ENCODE measurements around the gene TTC22.
A peak's percentile ranks its signal among the peaks of the same experiment; 100 is the strongest.
"Not testable (repeated sequence)": the region's sequence is repeated elsewhere in the genome, so short reads cannot be mapped to it uniquely, and the experiment has no call there.

The TTC22 gene

DNA sequence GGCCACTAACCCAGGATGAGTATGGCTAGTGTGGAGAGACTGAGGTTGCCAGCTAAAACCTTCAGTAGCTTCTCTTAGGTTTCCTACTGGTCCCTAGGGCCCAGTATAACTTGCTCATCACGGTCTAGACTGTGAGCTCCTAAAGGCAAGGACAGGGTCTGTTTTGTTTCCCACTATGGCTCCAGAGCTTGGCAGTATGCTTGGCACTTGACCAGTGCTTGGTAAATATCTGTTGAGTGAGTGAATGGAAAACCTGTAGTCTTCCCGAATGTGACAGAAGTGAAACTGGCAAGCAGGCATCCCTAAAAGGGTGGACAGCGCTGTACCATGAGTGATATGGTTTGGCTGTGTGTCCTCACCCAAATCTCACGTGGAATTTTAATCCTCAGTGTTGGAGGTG lies 23.7 kb downstream of the TTC22 start:
- Histone ChIP-seq H3K9ac (ENCODE audit: low read depth, low read length, poor library complexity, severe bottlenecking) (no peak overlapping the region), H3K4me2 (ENCODE audit: low read depth, low read length, poor library complexity, severe bottlenecking) (no peak overlapping the region), H3K4me1 (ENCODE audit: insufficient read depth, low read length, poor library complexity, severe bottlenecking) (no peaks in the 10 kb centered on the region), H3K4me3 (ENCODE audit: low read length, poor library complexity, severe bottlenecking) (no peak overlapping the region), H3K9me2 (replicated peaks; ENCODE audit: low read depth, low read length) (no peaks in the 10 kb centered on the region), H3F3A (ENCODE audit: low read depth) (no peaks in the 10 kb centered on the region), H3K36me3 (ENCODE audit: insufficient read depth, low read length) (no peaks in the 10 kb centered on the region), H3K9me3 (ENCODE audit: insufficient read depth, low read depth, low read length) (no peaks in the 10 kb centered on the region), H2AFZ (ENCODE audit: low read length) (no peak overlapping the region), H3K27me3 (ENCODE audit: insufficient read depth, low read length, poor library complexity, severe bottlenecking) (no peaks in the 10 kb centered on the region), H3K79me2 (ENCODE audit: insufficient read depth, low read length) (no peaks in the 10 kb centered on the region), H4K20me1 (ENCODE audit: insufficient read depth, low read length, poor library complexity, severe bottlenecking) (no peaks in the 10 kb centered on the region)
- TF ChIP-seq, protein P1, sequence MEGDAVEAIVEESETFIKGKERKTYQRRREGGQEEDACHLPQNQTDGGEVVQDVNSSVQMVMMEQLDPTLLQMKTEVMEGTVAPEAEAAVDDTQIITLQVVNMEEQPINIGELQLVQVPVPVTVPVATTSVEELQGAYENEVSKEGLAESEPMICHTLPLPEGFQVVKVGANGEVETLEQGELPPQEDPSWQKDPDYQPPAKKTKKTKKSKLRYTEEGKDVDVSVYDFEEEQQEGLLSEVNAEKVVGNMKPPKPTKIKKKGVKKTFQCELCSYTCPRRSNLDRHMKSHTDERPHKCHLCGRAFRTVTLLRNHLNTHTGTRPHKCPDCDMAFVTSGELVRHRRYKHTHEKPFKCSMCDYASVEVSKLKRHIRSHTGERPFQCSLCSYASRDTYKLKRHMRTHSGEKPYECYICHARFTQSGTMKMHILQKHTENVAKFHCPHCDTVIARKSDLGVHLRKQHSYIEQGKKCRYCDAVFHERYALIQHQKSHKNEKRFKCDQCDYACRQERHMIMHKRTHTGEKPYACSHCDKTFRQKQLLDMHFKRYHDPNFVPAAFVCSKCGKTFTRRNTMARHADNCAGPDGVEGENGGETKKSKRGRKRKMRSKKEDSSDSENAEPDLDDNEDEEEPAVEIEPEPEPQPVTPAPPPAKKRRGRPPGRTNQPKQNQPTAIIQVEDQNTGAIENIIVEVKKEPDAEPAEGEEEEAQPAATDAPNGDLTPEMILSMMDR (conservative IDR thresholded peaks at IDR 0.05; ENCODE audit: low read length), result no peak
- TF ChIP-seq EZH2phosphoT487 (IDR thresholded peaks at IDR 0.05; ENCODE audit: borderline replicate concordance), result no peak

DNA sequence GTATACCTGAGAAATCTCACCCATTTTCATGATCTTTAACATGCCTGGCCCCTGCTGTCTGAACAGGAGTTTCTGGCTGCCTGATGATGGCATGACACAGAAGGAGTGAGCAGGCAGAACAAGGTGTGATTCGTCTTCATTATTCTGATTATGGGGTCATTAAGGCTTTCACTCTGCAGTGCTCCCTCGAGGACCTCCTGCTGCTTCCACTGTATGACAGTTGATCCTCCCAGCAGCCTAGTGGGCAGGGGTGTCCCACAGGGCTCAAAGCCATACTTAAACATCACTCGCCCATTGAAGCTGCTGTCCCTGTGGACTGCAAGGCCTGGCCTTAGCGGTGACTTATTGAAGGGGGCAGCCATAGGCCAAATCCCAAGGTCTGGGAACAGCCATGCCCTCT lies 24.1 kb downstream of the TTC22 start:
- no peaks in the 10 kb centered on the region for H4K20me1 ChIP-seq (ENCODE audit: insufficient read depth, low read length, poor library complexity, severe bottlenecking)
- TF ChIP-seq, protein P1 (conservative IDR thresholded peaks at IDR 0.05; ENCODE audit: low read length), result no peak
- no peak for TF ChIP-seq EZH2phosphoT487 (IDR thresholded peaks at IDR 0.05; ENCODE audit: borderline replicate concordance)
- H3K9ac ChIP-seq (ENCODE audit: low read depth, low read length, poor library complexity, severe bottlenecking), result no peak overlapping the region
- H3K36me3 ChIP-seq (ENCODE audit: insufficient read depth, low read length), result no peaks in the 10 kb centered on the region
- H3K79me2 ChIP-seq (ENCODE audit: insufficient read depth, low read length), result no peaks in the 10 kb centered on the region
- H2AFZ ChIP-seq (ENCODE audit: low read length), result no peak overlapping the region
- no peak overlapping the region for H3K4me2 ChIP-seq (ENCODE audit: low read depth, low read length, poor library complexity, severe bottlenecking)
- H3K9me2 ChIP-seq (replicated peaks; ENCODE audit: low read depth, low read length), result no peaks in the 10 kb centered on the region
- no peaks in the 10 kb centered on the region for H3K9me3 ChIP-seq (ENCODE audit: insufficient read depth, low read depth, low read length)
- no peak overlapping the region for H3K4me3 ChIP-seq (ENCODE audit: low read length, poor library complexity, severe bottlenecking)
- no peaks in the 10 kb centered on the region for H3K4me1 ChIP-seq (ENCODE audit: insufficient read depth, low read length, poor library complexity, severe bottlenecking)
- H3K27me3 ChIP-seq (ENCODE audit: insufficient read depth, low read length, poor library complexity, severe bottlenecking), result no peaks in the 10 kb centered on the region
- H3F3A ChIP-seq (ENCODE audit: low read depth), result no peaks in the 10 kb centered on the region

DNA sequence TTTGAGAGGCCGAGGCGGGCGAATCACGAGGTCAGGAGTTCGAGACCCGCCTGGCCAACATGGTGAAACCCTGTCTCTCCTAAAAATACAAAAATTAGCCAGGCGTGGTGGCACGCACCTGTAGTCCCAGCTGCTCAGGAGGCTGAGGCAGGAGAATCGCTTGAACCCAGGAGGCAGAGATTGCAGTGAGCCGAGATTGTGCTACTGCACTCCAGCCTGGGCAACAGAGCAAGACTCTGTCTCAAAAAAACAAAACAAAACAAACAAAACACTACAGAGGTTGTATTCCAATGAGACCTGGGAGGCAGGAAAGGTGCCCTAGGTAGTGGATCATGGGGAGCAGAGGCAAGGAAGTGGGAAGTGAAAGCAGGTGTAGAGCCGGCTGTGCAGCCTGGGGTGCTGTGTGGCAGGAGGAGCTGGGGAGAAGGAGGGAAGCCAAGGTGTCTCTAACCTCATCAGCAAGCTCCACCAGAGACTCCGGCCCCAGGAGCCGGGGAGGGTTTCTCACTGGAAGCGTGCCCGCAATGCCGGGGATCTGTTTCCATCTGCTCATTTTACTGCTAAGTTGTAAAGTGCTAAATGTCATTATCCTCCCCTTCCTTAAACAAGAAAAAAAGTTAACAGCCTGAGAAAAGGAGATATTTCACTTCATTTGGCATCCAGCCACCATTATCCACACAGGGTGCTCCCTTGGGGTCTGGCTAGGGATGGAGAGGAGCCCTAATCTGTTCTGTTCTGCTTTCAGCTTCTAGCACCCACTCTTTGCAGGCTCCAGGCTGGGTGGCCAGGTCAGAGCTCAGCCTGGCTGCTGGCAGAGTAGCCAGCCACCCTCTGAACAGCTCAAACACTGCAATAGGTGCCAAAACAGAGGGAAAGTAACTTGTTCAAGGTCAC lies 25.0 kb downstream of the TTC22 start:
- not testable (repeated sequence) for H3K4me1 ChIP-seq (ENCODE audit: insufficient read depth, low read length, poor library complexity, severe bottlenecking); H3K9me2 ChIP-seq (replicated peaks; ENCODE audit: low read depth, low read length); H3K36me3 ChIP-seq (ENCODE audit: insufficient read depth, low read length); H3K9ac ChIP-seq (ENCODE audit: low read depth, low read length, poor library complexity, severe bottlenecking); H3F3A ChIP-seq (ENCODE audit: low read depth); H3K27me3 ChIP-seq (ENCODE audit: insufficient read depth, low read length, poor library complexity, severe bottlenecking); H3K9me3 ChIP-seq (ENCODE audit: insufficient read depth, low read depth, low read length); H3K4me2 ChIP-seq (ENCODE audit: low read depth, low read length, poor library complexity, severe bottlenecking); H3K79me2 ChIP-seq (ENCODE audit: insufficient read depth, low read length); H3K4me3 ChIP-seq (ENCODE audit: low read length, poor library complexity, severe bottlenecking); H4K20me1 ChIP-seq (ENCODE audit: insufficient read depth, low read length, poor library complexity, severe bottlenecking)
- H2AFZ ChIP-seq (ENCODE audit: low read length), result 0 out of 2 replicates have a peak overlapping the region, but pooled peaks have one; percentile 27
